Ishikawa (cell line): ENCODE data around the gene RAD51B.
A peak's percentile ranks its signal among the peaks of the same experiment; 100 is the strongest.

Experiments
- CEBPB ChIP-seq: IDR thresholded peaks from 2 replicates; pipeline ENCODE4 v1.6.1; 2012
- CREB1 ChIP-seq: IDR thresholded peaks from 2 replicates; pipeline ENCODE4 v1.6.1; 2012; ENCODE audit warnings: low read depth
- EGR1 ChIP-seq: IDR thresholded peaks from 2 replicates; pipeline ENCODE4 v1.6.1; 2012
- EP300 ChIP-seq: IDR thresholded peaks from 2 replicates; pipeline ENCODE4 v1.6.1; 2012; ENCODE audit warnings: borderline replicate concordance
- FOXM1 ChIP-seq: IDR thresholded peaks from 2 replicates; pipeline ENCODE4 v1.6.1; 2012; ENCODE audit warnings: low read depth, borderline replicate concordance
- NFIC ChIP-seq: IDR thresholded peaks from 2 replicates; pipeline ENCODE4 v1.6.1; 2012
- RAD21 ChIP-seq: IDR thresholded peaks from 2 replicates; pipeline ENCODE4 v1.6.1; 2012; ENCODE audit warnings: low read depth
- TAF1 ChIP-seq: IDR thresholded peaks from 2 replicates; pipeline ENCODE4 v1.6.1; 2012; ENCODE audit warnings: low read depth, mild to moderate bottlenecking
- TCF12 ChIP-seq: IDR thresholded peaks from 2 replicates; pipeline ENCODE4 v1.6.1; 2012; ENCODE audit warnings: low read depth
- TEAD4 ChIP-seq: IDR thresholded peaks from 2 replicates; pipeline ENCODE4 v1.6.1; 2012
- YY1 ChIP-seq: IDR thresholded peaks from 2 replicates; pipeline ENCODE4 v1.6.1; 2012; ENCODE audit warnings: low read depth
- ZBTB7A ChIP-seq: IDR thresholded peaks from 2 replicates; pipeline ENCODE4 v1.6.1; 2012; ENCODE audit warnings: low read depth
- TF ChIP-seq, protein P1 (sequence below): IDR thresholded peaks from 2 replicates; pipeline ENCODE4 v1.6.1; 2012
- TF ChIP-seq, protein P2 (sequence below): IDR thresholded peaks from 2 replicates; pipeline ENCODE4 v1.6.1; 2012; ENCODE audit warnings: low read depth, mild to moderate bottlenecking
- TF ChIP-seq, protein P3 (sequence below): IDR thresholded peaks from 2 replicates; pipeline ENCODE4 v1.6.1; 2012

Gene RAD51B

DNA sequence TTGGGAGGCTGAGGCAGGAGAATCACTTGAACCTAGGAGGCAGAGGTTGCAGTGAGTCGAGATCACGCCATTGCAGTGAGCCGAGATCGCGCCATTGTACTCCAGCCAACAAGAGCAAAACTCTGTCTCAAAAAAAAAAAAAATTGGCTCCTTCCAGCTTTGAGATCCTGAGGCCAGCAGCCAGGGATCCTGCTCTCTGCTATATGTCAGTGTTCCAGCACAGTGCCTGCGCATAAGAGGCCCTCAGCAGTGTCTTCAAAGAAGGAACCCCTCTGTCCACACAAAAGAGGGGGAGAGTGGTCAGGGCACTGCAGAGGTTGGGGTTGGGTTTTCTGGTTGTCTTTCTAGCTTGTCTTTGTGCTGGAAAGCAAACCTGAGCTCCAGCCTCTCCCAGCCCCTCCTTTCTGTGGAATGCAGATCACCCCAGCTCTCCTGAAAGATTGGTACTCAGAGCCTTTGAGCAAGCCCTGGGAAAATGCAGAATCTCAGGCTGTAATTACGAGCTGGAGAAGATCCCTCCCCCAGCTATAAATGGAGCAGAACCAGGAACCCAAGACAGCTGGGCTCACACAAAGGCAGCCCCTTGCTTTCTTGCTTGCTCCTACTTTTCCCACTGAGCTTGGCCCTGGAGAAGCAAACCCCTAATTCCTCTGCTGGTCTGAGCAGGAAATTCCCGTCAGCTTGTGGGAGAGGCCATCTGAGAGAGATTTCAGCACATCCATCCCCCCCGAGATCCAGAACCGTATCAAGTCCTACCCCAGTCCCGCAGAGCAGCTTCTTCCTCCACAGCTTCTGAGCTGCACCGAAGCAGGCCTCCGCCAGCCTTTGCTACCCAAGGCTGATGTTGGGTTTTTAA is 767.5 kb downstream of the RAD51B start:
- no peak for TF ChIP-seq EGR1
- TF ChIP-seq, protein P1, sequence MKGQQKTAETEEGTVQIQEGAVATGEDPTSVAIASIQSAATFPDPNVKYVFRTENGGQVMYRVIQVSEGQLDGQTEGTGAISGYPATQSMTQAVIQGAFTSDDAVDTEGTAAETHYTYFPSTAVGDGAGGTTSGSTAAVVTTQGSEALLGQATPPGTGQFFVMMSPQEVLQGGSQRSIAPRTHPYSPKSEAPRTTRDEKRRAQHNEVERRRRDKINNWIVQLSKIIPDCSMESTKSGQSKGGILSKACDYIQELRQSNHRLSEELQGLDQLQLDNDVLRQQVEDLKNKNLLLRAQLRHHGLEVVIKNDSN = no peak
- no peak for TF ChIP-seq CEBPB
- TF ChIP-seq FOXM1 = no peak
- TF ChIP-seq TEAD4 = peak; percentile 56; the same call in 1 of the 2 replicates
- TF ChIP-seq ZBTB7A = no peak
- no peak for TF ChIP-seq TAF1
- no peak for TF ChIP-seq YY1

DNA sequence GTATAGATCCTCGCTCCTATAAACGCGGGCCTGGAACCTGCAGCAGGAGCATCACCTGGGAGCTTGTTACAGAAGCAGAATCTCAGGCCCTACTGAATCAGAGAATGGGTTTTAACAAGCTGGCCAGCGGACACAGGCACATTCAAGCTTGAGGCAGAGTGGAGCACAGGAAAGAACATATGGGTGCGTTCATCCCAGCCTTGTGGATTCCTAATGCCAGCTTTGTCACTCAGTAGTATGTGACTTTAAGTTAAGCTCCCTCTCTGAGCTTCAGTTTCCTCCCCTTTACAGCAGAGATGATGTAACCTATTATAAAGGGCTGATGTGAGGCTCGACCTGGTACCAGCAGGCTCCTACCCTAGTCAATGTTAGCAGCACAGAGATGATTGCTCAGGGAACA is 768.4 kb downstream of the RAD51B start:
- TF ChIP-seq TEAD4 (no peak), ZBTB7A (no peak)

DNA sequence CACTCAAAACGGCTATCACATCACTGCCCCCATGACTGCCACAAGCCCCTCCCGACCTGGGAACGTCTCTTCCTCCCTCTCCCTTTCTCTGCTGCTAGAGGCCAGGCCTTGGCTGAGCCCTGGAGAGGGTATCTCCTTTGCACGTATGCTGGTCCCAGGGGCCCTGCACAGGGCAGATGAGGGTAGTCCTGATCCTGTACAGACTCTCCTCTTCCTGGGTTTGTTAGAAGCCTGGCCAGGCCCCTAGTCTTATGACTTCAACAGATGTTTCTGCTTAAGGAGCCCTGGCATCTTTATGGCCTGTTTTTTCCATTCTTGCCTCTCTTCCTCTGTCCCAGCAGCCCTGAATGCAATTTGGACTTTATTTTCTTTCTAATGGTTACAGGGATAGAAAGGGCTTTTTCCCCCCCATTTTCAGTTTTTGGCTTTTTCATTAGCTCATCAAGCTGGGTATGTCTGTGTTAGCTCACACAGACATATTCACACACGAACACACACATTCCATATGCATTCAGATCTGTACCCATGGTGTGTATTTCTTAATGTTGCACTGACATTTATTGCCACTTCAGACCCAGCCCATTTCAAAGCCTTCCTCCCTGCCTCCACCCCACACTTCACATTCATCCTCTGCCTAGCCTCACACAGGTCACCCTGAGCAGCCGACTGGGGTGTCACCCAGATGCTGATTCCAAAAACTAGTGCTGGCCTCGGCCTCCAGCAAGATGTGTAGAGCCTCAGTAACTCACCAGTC is 770.0 kb downstream of the RAD51B start:
- TF ChIP-seq FOXM1 = no peak
- no peak for TF ChIP-seq TCF12
- TF ChIP-seq TEAD4 = no peak
- TF ChIP-seq YY1 = no peak

DNA sequence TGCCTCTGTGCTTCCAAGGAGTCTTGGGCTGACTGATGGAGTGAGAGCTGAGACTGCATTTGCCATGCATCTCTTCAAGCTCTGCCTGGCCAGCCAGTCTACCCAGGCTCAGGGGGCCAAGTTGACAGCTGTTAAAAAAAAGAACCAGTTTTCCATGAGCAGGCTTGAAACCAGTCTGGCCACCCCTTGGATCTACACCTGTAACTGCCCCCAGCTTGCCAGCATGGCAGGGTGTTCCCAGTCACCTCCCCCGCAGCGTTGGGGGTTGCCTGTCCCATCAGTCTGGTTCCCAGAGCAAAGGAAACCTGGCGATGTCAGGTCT is 770.6 kb downstream of the RAD51B start:
- TF ChIP-seq TCF12 = no peak
- no peak for TF ChIP-seq ZBTB7A
- no peak for TF ChIP-seq TAF1
- TF ChIP-seq TEAD4 = no peak
- TF ChIP-seq CEBPB = no peak
- TF ChIP-seq YY1 = no peak

DNA sequence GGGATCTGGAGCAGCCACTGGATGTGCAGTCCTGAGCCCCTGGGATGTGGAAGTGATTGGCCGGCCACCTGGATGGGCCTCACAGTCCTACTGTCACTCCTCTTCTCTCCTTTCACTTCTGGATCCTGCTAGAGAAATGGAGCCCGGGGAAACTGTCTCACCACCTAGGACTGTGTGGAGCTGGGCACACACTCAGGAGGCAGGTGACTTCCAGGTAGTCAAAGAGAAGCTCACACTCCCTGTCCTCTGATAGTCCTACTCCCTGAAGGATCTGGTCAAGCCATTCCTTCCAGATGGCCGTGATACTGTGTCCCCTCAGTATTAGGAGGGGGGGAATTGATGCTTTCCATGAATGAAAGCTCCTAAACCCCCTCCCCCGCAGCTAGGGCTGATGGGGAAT is 772.2 kb downstream of the RAD51B start:
- TF ChIP-seq NFIC (no peak), EGR1 (no peak), ZBTB7A (no peak), TCF12 (no peak), CREB1 (no peak), CEBPB (no peak)
- TF ChIP-seq, protein P2, sequence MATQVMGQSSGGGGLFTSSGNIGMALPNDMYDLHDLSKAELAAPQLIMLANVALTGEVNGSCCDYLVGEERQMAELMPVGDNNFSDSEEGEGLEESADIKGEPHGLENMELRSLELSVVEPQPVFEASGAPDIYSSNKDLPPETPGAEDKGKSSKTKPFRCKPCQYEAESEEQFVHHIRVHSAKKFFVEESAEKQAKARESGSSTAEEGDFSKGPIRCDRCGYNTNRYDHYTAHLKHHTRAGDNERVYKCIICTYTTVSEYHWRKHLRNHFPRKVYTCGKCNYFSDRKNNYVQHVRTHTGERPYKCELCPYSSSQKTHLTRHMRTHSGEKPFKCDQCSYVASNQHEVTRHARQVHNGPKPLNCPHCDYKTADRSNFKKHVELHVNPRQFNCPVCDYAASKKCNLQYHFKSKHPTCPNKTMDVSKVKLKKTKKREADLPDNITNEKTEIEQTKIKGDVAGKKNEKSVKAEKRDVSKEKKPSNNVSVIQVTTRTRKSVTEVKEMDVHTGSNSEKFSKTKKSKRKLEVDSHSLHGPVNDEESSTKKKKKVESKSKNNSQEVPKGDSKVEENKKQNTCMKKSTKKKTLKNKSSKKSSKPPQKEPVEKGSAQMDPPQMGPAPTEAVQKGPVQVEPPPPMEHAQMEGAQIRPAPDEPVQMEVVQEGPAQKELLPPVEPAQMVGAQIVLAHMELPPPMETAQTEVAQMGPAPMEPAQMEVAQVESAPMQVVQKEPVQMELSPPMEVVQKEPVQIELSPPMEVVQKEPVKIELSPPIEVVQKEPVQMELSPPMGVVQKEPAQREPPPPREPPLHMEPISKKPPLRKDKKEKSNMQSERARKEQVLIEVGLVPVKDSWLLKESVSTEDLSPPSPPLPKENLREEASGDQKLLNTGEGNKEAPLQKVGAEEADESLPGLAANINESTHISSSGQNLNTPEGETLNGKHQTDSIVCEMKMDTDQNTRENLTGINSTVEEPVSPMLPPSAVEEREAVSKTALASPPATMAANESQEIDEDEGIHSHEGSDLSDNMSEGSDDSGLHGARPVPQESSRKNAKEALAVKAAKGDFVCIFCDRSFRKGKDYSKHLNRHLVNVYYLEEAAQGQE = no peak
- TF ChIP-seq, protein P3, sequence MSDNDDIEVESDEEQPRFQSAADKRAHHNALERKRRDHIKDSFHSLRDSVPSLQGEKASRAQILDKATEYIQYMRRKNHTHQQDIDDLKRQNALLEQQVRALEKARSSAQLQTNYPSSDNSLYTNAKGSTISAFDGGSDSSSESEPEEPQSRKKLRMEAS = no peak

DNA sequence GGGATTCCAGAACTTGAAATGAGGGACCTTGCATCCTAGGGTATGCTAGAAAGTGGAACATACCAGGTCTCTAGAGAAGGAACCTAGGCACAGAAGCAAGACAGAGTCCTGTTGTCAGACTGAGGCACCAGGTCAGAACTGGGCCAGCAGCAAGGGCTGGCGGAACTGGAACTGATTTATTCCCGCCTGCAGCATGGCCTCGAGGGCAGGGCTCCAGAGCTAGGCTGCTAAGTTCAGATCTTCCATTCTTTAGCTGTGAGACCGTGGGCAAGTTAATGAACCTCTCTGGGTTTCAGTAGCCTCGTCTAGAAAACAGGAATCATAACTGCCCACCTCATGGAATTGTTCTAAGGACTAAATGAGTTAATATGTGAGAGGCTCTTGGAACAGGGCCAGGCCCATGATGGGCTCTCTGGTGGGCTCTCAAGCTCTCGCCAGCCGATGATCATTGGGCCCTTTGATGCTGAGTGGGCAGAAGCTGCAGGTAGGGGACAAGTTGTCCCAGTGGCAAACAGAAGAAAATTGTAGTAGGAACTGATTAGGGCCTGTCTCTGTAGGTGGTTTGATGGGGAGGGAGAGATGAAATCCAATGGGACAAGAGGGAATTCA is 773.5 kb downstream of the RAD51B start:
- no peak for TF ChIP-seq EGR1
- TF ChIP-seq, protein P2 = no peak
- TF ChIP-seq ZBTB7A = no peak
- TF ChIP-seq, protein P3 = no peak
- no peak for TF ChIP-seq TCF12
- no peak for TF ChIP-seq CREB1
- no peak for TF ChIP-seq TEAD4

DNA sequence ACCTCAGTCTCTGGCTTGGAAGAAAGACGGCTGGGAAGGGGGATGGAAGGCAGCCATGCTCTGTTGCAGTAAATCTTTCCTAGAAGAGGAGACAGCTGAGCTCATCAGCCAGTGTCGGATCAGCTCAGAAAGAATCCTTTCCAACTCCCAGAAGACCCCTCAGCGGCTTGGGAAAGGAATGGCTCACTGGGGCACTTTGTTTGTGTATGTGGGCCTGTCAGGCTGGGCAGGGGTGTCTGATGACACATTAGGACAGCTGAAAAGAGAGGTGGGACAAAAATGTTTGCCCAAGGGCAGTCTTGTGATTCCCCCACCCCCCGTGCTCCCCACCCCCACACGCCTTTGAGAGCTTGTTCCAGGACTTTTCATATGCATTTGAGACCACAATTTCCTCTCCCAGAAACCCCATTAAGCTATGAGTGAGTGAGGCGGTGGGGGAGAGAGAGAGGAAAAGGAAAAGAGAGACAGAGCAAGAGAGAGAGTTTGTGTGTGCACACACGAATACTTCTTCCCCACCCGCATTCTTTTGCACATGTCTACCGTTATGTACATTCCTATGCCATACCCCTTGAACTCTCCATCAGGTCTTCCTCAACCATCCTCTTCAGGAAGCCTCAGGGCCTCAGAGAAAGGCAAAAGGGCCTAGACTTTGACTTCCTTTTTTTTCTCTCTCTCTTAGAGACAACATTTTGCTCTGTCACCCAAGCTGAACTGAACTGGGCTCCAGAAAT is 774.4 kb downstream of the RAD51B start:
- TF ChIP-seq, protein P1 = no peak
- TF ChIP-seq RAD21 (no peak), TEAD4 (no peak), EGR1 (no peak), EP300 (no peak), TCF12 (no peak), CREB1 (no peak), TAF1 (no peak), YY1 (no peak), CEBPB (no peak), ZBTB7A (no peak)
- TF ChIP-seq, protein P2 = no peak
- TF ChIP-seq, protein P3 = no peak
